Stomach (tissue), 4 donors: ENCODE results near the gene WNK1.

Experiments used
- EP300 ChIP-seq: sonication (generic); formaldehyde crosslinking; IDR thresholded peaks from one replicate; pipeline ENCODE4 v1.6.1; 2017; ENCODE audit warnings: antibody characterized with exemption
- POLR2A ChIP-seq, 4 donors: fragments of 450-650 bp; IDR thresholded peaks; one replicate each; pipeline ENCODE4 v1.6.1; 2016; ENCODE audit warnings: antibody characterized with exemption in 4 of 4, control low read depth in 2 of 4, mild to moderate bottlenecking in 1 of 4, moderate library complexity in 1 of 4
- POLR2AphosphoS5 ChIP-seq, 3 donors: sonication (generic); formaldehyde crosslinking; IDR thresholded peaks; one replicate each; pipeline ENCODE4 v1.6.1; 2016; ENCODE audit warnings: antibody characterized with exemption in 3 of 3
- TF ChIP-seq, protein P1 (sequence below), 7 experiments: fragments of 450-650 bp in 4 of 7; fragments of 200-600 bp in 3 of 7; sonication (generic) in 3 of 7; IDR thresholded peaks; one replicate each; pipeline ENCODE4 v1.5.1; 2016 to 2019; ENCODE audit warnings: antibody characterized with exemption in 7 of 7, control low read depth in 2 of 7, mild to moderate bottlenecking in 1 of 7

DNA sequence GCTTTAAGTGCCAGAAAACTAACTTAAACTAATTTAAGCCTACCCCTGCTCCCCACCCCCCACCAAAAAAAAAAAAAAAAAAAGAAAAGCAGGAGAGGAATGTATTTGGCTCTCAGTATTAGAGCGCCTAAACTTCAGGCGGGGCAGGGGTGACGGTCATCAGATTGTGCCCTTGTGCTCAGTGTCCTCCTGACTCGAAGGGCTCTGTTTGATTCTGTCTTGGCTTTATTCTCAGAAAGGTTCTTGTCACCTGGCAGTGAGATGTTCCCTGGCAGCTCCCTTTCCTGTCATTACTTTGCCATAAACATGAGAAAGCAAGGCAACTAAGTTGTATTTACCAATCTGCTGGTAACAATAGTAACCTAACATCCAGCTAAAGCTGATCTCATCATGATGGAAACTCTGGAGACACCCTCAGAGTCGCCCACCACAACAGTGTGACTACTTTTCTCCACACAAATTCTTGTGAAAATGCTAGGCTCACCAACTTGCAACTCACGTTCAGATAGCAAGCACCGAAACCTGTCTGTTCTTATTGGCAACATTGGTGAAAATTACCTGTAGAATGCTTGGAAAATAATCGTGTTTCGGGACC, 39.0 kb upstream of the WNK1 start:
- TF ChIP-seq, protein P1, sequence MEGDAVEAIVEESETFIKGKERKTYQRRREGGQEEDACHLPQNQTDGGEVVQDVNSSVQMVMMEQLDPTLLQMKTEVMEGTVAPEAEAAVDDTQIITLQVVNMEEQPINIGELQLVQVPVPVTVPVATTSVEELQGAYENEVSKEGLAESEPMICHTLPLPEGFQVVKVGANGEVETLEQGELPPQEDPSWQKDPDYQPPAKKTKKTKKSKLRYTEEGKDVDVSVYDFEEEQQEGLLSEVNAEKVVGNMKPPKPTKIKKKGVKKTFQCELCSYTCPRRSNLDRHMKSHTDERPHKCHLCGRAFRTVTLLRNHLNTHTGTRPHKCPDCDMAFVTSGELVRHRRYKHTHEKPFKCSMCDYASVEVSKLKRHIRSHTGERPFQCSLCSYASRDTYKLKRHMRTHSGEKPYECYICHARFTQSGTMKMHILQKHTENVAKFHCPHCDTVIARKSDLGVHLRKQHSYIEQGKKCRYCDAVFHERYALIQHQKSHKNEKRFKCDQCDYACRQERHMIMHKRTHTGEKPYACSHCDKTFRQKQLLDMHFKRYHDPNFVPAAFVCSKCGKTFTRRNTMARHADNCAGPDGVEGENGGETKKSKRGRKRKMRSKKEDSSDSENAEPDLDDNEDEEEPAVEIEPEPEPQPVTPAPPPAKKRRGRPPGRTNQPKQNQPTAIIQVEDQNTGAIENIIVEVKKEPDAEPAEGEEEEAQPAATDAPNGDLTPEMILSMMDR (IDR thresholded peaks at IDR 0.05), result no peak
- TF ChIP-seq EP300 (no peak), POLR2A (IDR thresholded peaks at IDR 0.05) (no peak), POLR2AphosphoS5 (IDR thresholded peaks at IDR 0.05) (no peak)
